Inferior parietal cortex (tissue), 1 donor: ENCODE results near the gene PLSCR5.
A peak's percentile ranks its signal among the peaks of the same experiment; 100 is the strongest.

ENCODE experiments used
- DNase-seq: peaks from one replicate; pipeline ENCODE4 v3.0.0-alpha.2; 2016; ENCODE audit errors: extremely low spot score

PLSCR5 gene

DNA sequence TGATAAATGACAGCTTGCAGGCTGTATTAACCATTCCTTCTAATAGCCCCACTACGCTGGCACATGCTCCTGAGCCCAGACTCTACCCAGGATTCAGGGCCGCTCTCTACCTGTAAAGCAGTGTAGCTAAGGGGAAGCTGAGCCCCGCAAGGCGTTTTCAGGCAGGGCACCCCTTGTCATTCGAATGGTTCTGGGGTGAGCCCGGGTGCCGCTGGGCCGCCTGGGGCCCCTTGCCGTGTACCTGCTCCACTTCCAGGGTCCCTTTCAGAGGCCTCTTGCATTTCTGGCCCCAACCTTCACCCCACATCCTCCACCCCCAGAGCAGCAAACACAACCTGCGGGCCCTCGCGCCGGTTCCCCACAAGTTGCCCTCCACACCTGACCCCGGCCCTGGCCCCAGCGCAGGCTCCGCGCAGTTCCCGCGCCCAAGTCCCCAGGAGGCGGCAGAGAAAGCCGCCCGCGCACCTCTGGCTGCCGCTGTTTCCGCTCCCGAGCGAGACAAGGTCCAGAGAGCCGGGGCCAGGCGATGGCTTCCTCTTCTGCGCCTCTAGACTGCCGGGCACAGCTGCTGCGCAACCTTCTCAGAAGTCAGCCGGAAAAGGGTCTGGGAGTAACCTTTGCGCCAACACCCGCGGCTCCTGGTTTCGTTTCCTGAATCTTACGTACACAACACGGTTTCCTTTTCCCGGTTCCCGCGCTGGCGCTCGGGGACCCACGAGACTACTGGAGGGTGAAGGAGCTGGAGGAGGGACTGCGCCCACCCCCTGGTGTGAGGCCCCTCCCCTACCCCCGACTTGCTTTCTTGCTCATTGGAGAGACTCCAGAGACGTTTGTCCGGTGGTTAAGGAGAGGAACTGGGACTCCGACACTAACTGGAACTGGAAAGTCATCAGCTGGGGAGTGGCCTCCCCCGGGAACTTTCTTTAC lies 60.9 kb downstream of the PLSCR5 start, which contains the start of gene PLSCR1:
PLSCR1 (minus strand) TSS at position 606 of the 927 bp plus-strand sequence. CDS start 8,055 bp downstream, outside the sequence.
- peak; percentile 77 for DNase-seq

DNA sequence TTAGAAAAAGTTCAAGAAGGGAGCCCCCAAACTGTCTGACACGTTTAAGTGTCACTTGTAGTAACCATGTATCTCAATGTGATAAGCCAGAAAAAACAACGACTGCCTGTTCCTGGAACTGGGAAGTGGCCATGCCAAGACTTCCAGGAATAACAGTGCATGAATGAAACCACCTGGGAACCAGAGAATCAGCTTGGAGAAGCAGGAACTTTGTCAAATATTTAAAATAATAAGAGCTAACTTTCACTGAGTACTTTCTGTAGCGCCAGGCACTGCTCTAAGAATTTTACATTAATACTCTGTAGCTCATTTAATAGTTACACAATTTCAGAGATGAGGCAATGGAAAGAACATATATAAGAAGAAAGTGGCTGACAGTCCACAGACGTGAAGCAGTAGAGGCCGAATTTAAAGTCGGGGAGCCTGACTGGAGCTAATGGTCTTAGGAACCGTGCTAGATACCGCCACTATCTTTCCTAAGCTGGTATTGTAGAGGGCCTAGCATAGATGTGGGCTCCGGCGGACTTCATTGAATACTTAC lies 61.6 kb downstream of the PLSCR5 start:
- peak; percentile 34 for DNase-seq

DNA sequence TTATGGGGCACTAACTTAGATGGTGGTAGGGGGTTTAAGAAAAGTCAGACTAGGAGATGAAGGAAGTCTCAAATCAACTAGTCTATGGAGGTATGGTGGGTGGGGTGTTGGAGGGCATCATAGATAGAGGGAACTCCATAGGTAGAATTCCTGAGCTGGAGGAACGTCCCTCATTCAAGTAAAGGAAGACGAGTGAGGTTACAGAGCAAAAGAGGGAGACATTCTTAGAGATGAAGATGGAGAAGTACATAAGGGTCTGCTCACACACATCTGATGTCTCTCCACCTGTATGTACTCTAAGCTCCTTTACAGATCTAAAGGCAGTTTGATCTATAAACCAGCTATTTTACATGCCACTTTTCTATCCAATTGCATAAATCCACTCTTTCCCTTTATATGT lies 62.2 kb downstream of the PLSCR5 start:
- no peak for DNase-seq

DNA sequence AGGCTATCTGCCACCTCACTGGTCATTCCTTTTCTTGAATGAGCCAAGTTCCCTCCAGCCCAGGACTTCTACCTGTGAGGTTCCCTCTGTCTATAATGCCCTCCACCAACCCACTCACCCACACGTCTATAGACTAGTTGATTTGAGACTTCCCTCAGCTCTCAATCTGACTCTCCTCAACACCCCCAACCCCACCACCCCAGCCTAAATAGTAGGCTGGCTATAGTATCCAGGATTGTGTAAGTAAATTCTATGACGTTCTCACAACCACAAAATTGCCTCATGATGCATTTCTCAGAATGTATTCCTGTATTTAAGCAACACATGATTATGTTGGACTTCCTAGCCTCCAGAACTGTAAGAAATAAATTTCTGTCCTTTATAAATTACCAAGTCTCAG lies 63.0 kb downstream of the PLSCR5 start:
- DNase-seq: no peak

DNA sequence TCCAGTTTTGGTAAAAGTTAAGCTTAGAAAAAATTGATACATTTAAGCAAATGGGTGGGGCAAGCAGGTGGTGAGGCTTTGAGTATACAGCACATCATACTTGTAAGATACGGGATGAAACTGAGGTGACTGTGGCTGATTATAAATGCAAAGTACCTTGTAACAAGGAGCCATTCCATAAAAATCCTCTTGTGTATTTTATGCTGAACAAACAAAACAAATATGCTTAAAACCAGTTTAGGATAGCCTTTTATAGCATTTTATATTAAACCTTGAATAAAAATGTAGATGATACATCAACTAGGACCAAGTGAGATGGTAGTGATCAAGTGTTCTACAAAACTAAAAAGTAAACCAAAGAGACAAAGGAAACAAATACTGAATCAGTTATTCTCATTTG lies 64.2 kb downstream of the PLSCR5 start:
- DNase-seq: no peak

DNA sequence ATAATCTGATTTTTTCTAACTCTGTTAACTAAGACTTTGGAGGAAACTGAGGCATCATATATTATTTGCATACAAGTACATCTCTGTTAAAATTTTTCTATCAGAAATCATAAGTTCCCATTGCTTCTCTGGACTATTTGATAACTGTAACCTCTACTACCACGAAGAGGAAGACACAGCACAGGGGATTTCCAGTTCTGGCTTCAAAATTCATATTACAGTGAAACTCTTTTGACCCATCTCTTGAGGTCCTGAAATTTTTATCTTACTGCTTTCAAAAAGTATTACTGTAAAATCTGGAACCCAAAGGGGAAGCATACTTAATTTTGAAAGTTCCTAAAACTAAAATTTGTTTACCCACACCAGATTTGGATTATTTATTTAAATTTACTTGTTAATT lies 64.9 kb downstream of the PLSCR5 start:
- no peak for DNase-seq

DNA sequence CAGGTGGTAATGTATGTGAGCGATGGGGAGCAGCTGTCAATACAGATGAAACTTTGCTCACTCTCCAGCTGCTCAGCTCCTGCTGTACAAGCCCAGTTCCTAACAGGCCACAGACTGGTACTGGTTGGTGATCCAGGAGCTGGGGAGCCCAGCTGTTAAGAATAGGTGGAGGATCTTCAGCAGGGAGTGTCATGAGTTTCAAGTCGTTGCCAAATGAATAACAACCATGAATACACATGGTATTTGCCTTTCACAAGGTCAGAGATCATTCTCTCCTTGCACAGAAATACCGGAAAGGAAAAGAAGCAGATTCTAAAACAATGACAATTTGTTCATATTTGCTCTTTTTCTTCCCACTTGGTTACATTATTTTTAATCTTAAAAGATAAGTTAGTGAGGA lies 65.8 kb downstream of the PLSCR5 start:
- no peak for DNase-seq

DNA sequence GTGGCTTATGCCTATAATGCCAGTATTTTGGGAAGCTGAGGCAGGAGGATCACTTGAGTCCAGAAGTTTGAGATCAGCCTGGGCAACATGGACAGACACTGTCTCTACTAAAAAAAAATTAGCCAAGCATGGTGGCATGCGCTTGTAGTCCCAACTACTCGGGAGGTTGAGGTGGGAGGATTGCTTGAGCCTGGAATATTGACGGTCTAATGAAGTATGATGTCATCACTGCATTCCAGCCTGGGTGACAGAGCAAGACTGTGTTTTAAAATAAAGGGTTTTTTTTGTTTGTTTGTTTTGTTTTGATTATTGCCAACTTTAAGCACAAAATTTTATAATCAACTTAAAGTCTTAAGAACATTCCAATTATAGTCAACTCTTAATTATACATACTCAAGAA lies 67.5 kb downstream of the PLSCR5 start:
- no peak for DNase-seq

DNA sequence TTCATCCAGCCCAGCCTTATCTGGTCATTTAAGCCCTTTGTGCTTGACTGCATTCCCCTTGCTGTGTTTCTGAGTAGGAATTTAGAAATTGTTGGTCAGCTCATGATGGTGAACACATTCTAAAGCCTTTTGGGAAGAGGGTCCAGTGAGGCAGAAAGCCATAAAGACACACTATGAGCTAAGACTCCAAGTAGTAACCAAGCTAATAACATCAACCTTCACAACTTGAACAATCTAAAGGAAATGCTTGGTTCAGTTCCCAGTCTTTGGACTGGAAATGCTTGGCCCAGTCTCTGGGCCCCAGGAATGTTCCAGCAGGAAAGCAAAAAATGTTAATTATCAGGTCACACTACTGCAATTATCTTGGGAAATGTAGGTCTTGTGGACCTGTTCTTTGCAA lies 68.5 kb downstream of the PLSCR5 start:
- no peak for DNase-seq
